Type B pancreatic cell (in vitro differentiated cells): ENCODE measurements around the gene C4A. TPM values are rescaled to one million over a fixed set of nuclear protein-coding genes. Genes with fewer than 3 reads are reported as not detected.
"Not testable (repeated sequence)": the region's sequence is repeated elsewhere in the genome, so short reads cannot be mapped to it uniquely, and the experiment has no call there.

Experiments used
- DNase-seq: peaks from one replicate; pipeline ENCODE4 v3.0.0; 2021; ENCODE audit warnings: mixed read lengths; ENCODE audit not compliant: unreplicated experiment; ENCODE audit errors: extremely low spot score
- H3K27ac Mint-ChIP-seq: 2 replicates; pipeline ENCODE4 v1.8.0; 2021; ENCODE audit warnings: mild to moderate bottlenecking, mixed read lengths
- H3K27me3 Mint-ChIP-seq: 2 replicates; pipeline ENCODE4 v1.8.0; 2021; ENCODE audit warnings: mixed read lengths
- H3K36me3 Mint-ChIP-seq: 2 replicates; pipeline ENCODE4 v1.8.0; 2021; ENCODE audit warnings: mixed read lengths
- H3K4me1 Mint-ChIP-seq: one replicate; pipeline ENCODE4 v1.8.0; 2021; ENCODE audit warnings: mixed read lengths; ENCODE audit not compliant: unreplicated experiment
- H3K4me3 Mint-ChIP-seq: 2 replicates; pipeline ENCODE4 v1.8.0; 2021; ENCODE audit warnings: mild to moderate bottlenecking, mixed read lengths
- H3K9me3 Mint-ChIP-seq: 2 replicates; pipeline ENCODE4 v1.8.0; 2021; ENCODE audit warnings: mixed read lengths
- total RNA-seq: library from RNA; stranded (reverse); gene quantifications from 2 replicates; pipeline ENCODE4 v1.2.1, GENCODE V29; 2021; ENCODE audit warnings: low replicate concordance

C4A gene
- total RNA-seq, 1 donor from 2014 or later: 9.7 TPM

GRCh38 chr6:32037598-32038524 is 56.0 kb downstream of the C4A start, which contains the start of gene CYP21A2:
TSS of gene CYP21A2 (plus strand) at chr6:32038415. CDS start at chr6:32038423, 8 bp downstream.
- not testable (repeated sequence) for H3K36me3 Mint-ChIP-seq, DNase-seq, H3K4me1 Mint-ChIP-seq, H3K4me3 Mint-ChIP-seq, H3K9me3 Mint-ChIP-seq, H3K27ac Mint-ChIP-seq, H3K27me3 Mint-ChIP-seq

DNA sequence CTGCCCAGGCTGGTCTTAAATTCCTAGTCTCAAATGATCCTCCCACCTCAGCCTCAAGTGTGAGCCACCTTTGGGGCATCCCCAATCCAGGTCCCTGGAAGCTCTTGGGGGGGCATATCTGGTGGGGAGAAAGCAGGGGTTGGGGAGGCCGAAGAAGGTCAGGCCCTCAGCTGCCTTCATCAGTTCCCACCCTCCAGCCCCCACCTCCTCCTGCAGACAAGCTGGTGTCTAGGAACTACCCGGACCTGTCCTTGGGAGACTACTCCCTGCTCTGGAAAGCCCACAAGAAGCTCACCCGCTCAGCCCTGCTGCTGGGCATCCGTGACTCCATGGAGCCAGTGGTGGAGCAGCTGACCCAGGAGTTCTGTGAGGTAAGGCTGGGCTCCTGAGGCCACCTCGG is 57.0 kb downstream of the C4A start:
- H3K36me3 Mint-ChIP-seq, H3K4me3 Mint-ChIP-seq, DNase-seq, H3K27me3 Mint-ChIP-seq, H3K27ac Mint-ChIP-seq, H3K9me3 Mint-ChIP-seq, H3K4me1 Mint-ChIP-seq: not testable (repeated sequence)

DNA sequence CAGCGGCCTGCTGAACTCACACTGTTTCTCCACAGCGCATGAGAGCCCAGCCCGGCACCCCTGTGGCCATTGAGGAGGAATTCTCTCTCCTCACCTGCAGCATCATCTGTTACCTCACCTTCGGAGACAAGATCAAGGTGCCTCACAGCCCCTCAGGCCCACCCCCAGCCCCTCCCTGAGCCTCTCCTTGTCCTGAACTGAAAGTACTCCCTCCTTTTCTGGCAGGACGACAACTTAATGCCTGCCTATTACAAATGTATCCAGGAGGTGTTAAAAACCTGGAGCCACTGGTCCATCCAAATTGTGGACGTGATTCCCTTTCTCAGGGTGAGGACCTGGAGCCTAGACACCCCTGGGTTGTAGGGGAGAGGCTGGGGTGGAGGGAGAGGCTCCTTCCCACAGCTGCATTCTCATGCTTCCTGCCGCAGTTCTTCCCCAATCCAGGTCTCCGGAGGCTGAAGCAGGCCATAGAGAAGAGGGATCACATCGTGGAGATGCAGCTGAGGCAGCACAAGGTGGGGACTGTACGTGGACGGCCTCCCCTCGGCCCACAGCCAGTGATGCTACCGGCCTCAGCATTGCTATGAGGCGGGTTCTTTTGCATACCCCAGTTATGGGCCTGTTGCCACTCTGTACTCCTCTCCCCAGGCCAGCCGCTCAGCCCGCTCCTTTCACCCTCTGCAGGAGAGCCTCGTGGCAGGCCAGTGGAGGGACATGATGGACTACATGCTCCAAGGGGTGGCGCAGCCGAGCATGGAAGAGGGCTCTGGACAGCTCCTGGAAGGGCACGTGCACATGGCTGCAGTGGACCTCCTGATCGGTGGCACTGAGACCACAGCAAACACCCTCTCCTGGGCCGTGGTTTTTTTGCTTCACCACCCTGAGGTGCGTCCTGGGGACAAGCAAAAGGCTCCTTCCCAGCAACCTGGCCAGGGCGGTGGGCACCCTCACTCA is 57.7 kb downstream of the C4A start:
- not testable (repeated sequence) for H3K27ac Mint-ChIP-seq, H3K4me3 Mint-ChIP-seq, DNase-seq, H3K27me3 Mint-ChIP-seq, H3K4me1 Mint-ChIP-seq, H3K36me3 Mint-ChIP-seq, H3K9me3 Mint-ChIP-seq

GRCh38 chr6:32040299-32041049 is 58.6 kb downstream of the C4A start:
- H3K4me3 Mint-ChIP-seq, DNase-seq, H3K27ac Mint-ChIP-seq, H3K27me3 Mint-ChIP-seq, H3K4me1 Mint-ChIP-seq, H3K36me3 Mint-ChIP-seq, H3K9me3 Mint-ChIP-seq: not testable (repeated sequence)

DNA sequence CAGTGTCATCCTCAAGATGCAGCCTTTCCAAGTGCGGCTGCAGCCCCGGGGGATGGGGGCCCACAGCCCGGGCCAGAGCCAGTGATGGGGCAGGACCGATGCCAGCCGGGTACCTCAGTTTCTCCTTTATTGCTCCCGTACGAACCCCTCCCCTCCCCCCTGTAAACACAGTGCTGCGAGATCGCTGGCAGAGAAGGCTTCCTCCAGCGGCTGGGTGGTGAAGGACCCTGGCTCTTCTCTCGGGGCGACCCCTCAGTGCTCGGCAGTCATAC is 59.1 kb downstream of the C4A start:
- not testable (repeated sequence) for H3K27ac Mint-ChIP-seq, H3K4me1 Mint-ChIP-seq, H3K9me3 Mint-ChIP-seq, H3K27me3 Mint-ChIP-seq, H3K36me3 Mint-ChIP-seq, DNase-seq, H3K4me3 Mint-ChIP-seq

DNA sequence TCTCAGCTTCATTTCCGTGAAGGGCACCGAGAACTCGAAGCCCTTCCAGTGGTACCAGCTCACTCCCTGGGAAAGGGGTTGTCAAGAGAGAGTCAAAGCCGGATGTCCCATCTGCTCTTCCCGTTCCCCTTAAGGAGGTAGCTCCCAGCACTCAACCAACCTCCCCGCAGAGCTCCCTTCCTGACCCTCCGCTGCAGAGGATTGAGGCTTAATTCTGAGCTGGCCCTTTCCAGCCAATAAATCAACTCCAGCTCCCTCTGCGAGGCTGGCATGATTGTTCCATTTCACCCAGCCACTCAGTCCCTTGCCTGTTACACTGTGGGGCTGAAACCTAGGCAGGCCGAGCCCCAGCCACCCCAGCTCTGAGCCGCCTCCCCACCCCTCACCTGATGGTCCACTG is 59.5 kb downstream of the C4A start:
- H3K4me1 Mint-ChIP-seq, H3K9me3 Mint-ChIP-seq, DNase-seq, H3K27me3 Mint-ChIP-seq, H3K4me3 Mint-ChIP-seq, H3K27ac Mint-ChIP-seq, H3K36me3 Mint-ChIP-seq: not testable (repeated sequence)

GRCh38 chr6:32042276-32042675 is 60.4 kb downstream of the C4A start:
- H3K4me1 Mint-ChIP-seq, H3K4me3 Mint-ChIP-seq, H3K27me3 Mint-ChIP-seq, DNase-seq, H3K27ac Mint-ChIP-seq, H3K36me3 Mint-ChIP-seq, H3K9me3 Mint-ChIP-seq: not testable (repeated sequence)

GRCh38 chr6:32043589-32044380 is 61.9 kb downstream of the C4A start:
- H3K27ac Mint-ChIP-seq, DNase-seq, H3K9me3 Mint-ChIP-seq, H3K27me3 Mint-ChIP-seq, H3K36me3 Mint-ChIP-seq, H3K4me3 Mint-ChIP-seq, H3K4me1 Mint-ChIP-seq: not testable (repeated sequence)

- DNase-seq, H3K4me3 Mint-ChIP-seq, H3K27ac Mint-ChIP-seq, H3K36me3 Mint-ChIP-seq, H3K27me3 Mint-ChIP-seq, H3K4me1 Mint-ChIP-seq, H3K9me3 Mint-ChIP-seq: not testable (repeated sequence)
Measured at GRCh38 chr6:32044916-32045315, 63.1 kb downstream of the C4A start.
